GM12878 (cell line): ENCODE results near the gene DEXI. TPM values are rescaled to one million over a fixed set of nuclear protein-coding genes. Genes with fewer than 3 reads are reported as not detected.
"Not testable (repeated sequence)": the region's sequence is repeated elsewhere in the genome, so short reads cannot be mapped to it uniquely, and the experiment has no call there.

Experiments used
- ATAC-seq: fragments of 200-7000 bp; cut with Tn5 transposase; 3 replicates; pipeline ENCODE4 v1.9.1; 2020; ENCODE audit warnings: mild to moderate bottlenecking, moderate library complexity
- BruUV-seq: library from RNA; stranded (reverse); fragments of 400-500 nt; replicated peaks from 2 replicates; lab custom pipeline; 2021; lab: Mats Ljungman, UMichigan
- CTCF ChIA-PET: fragments of 300-600 bp; sonication (Branson Sonifier 250); formaldehyde crosslinking; extraction: SDS; loops from one replicate; lab custom pipeline; 2021; ENCODE audit warnings: inconsistent platforms; lab: Yijun Ruan, JAX
- POLR2A ChIA-PET: fragments of 350-600 bp; formaldehyde crosslinking; extraction: SDS; loops from one replicate; lab custom pipeline; 2021; ENCODE audit warnings: inconsistent platforms; lab: Charles Lee
- RAD21 ChIA-PET: fragments of 300-600 bp; sonication (Branson Sonifier 250); formaldehyde crosslinking; loops from one replicate; lab custom pipeline; 2023; ENCODE audit warnings: antibody characterized with exemption; ENCODE audit not compliant: unreplicated experiment; lab: Charles Lee
- SMC1A ChIA-PET: fragments of 300-600 bp; sonication (Branson Sonifier 250); formaldehyde crosslinking; loops from one replicate; lab custom pipeline; 2023; ENCODE audit not compliant: unreplicated experiment, uncharacterized antibody; lab: Charles Lee
- DNase-seq: peaks from one replicate; pipeline ENCODE4 v3.0.0-alpha.2; 2011; ENCODE audit warnings: low read depth, low spot score
- FAIRE-seq: peaks from 3 replicates; lab custom pipeline; 2011; peaks lifted over from hg19 to GRCh38; lab: Jason Lieb, UNC
- H2AFZ ChIP-seq: 2 replicates; pipeline ENCODE4 v1.6.0; 2011; ENCODE audit warnings: low read depth, low read length, control low read depth; ENCODE audit not compliant: control insufficient read depth
- H3K27ac ChIP-seq: 2 replicates; pipeline ENCODE4 v1.5.1; 2011; ENCODE audit warnings: control low read depth; ENCODE audit not compliant: control insufficient read depth, insufficient read depth
- H3K27me3 ChIP-seq, 2 experiments: replicated peaks in 1 of 2; 2 replicates each; pipeline versions ENCODE4 v1.6.0 to v1.6.1; 2011; ENCODE audit warnings: low read length in 1 of 2; ENCODE audit not compliant: control insufficient read depth in 2 of 2, insufficient read depth in 2 of 2
- H3K36me3 ChIP-seq, 2 experiments: 2 replicates each; pipeline ENCODE4 v1.5.1; 2011; ENCODE audit warnings: low read length in 1 of 2; ENCODE audit not compliant: control insufficient read depth in 2 of 2, insufficient read depth in 2 of 2
- H3K4me1 ChIP-seq: 2 replicates; pipeline ENCODE4 v1.6.1; 2011; ENCODE audit warnings: mild to moderate bottlenecking, low read length, moderate library complexity, mixed read lengths; ENCODE audit not compliant: control insufficient read depth, insufficient read depth
- H3K4me2 ChIP-seq: 2 replicates; pipeline ENCODE4 v1.6.0; 2011; ENCODE audit warnings: control low read depth; ENCODE audit not compliant: control insufficient read depth, insufficient read depth
- H3K4me3 ChIP-seq: fragments of 200-600 bp; sonication (generic); 2 replicates; pipeline ENCODE4 v1.5.1; 2016
- H3K79me2 ChIP-seq: 2 replicates; pipeline ENCODE4 v1.6.0; 2011; ENCODE audit warnings: low read length; ENCODE audit not compliant: control insufficient read depth, insufficient read depth
- H3K9ac ChIP-seq: 2 replicates; pipeline ENCODE4 v1.8.0; 2011; ENCODE audit warnings: low read length, control low read depth, mixed read lengths; ENCODE audit not compliant: control insufficient read depth, insufficient read depth
- H3K9me3 ChIP-seq: replicated peaks from 3 replicates; pipeline ENCODE4 v1.5.1; 2011; ENCODE audit warnings: mild to moderate bottlenecking, low read length; ENCODE audit not compliant: control insufficient read depth, insufficient read depth
- H4K20me1 ChIP-seq: 2 replicates; pipeline ENCODE4 v1.6.0; 2011; ENCODE audit not compliant: control insufficient read depth, insufficient read depth
- DPF2 ChIP-seq: fragments of 450-650 bp; IDR thresholded peaks from 2 replicates; pipeline ENCODE4 v1.6.1; 2017; ENCODE audit warnings: mild to moderate bottlenecking
- GATAD2B ChIP-seq: fragments of 450-650 bp; conservative IDR thresholded peaks from 2 replicates; pipeline ENCODE4 v1.6.1; 2017; ENCODE audit warnings: low read depth, mild to moderate bottlenecking, moderate library complexity
- LARP7 ChIP-seq: fragments of 450-650 bp; IDR thresholded peaks from 2 replicates; pipeline ENCODE4 v1.6.1; 2017; ENCODE audit warnings: mild to moderate bottlenecking
- SMARCA5 ChIP-seq: fragments of 450-650 bp; IDR thresholded peaks from 2 replicates; pipeline ENCODE4 v1.6.1; 2017; ENCODE audit warnings: mild to moderate bottlenecking
- WGBS: methylation state at CpG from one replicate; pipeline ENCODE4 v1.1.6; 2016; ENCODE audit warnings: low lambda C conversion rate; ENCODE audit not compliant: insufficient replicate concordance, insufficient coverage; ENCODE audit errors: missing lambda C conversion rate; 5-methylcytosine and 5-hydroxymethylcytosine counted together
- in situ Hi-C: fragments of 300-500 bp; cut with MboI; formaldehyde crosslinking; loops from 9 replicates; pipeline ENCODE4 v1.14.3; 2018; ENCODE audit warnings: mixed read lengths
- intact Hi-C: fragments of 100-400 bp; cut with micrococcal nuclease; formaldehyde crosslinking; loops from one replicate; pipeline ENCODE4 v1.14.2; 2022; ENCODE audit not compliant: unreplicated experiment
- polyA plus RNA-seq, 11 experiments: library from polyadenylated mRNA; depleted of rRNA in 4 of 11; unstranded in 6 of 11; stranded (reverse) in 5 of 11; fragments of >200 nt; fragmentation: Nextera tagmentation in 4 of 11; fragmentation: Illumina TruSeq in 1 of 11; extraction: Ambion mirVana in 4 of 11; extraction: Trizol in 1 of 11; gene quantifications; 1 replicate in 1 of 11; 2 replicates in 10 of 11; pipeline versions ENCODE4 v1.2.1 to v1.2.3, GENCODE V29; 2011 to 2016; ENCODE audit warnings: inconsistent platforms in 2 of 11, missing spikeins in 2 of 11, low read depth in 1 of 11
- total RNA-seq, 4 experiments: library from RNA; depleted of rRNA in 3 of 4; stranded (reverse); fragments of >200 nt in 3 of 4; fragmentation: Illumina TruSeq in 1 of 4; extraction: Trizol in 1 of 4; gene quantifications; 2 replicates each; pipeline versions ENCODE4 v1.2.1 to v1.2.3, GENCODE V29; 2013 to 2021
- TF ChIP-seq, protein P1 (sequence below): fragments of 450-650 bp; conservative IDR thresholded peaks from 2 replicates; pipeline ENCODE4 v1.6.1; 2017; ENCODE audit warnings: mild to moderate bottlenecking, moderate library complexity

DEXI gene
- total and polyA plus RNA-seq, 10 of the 15 experiments (the other 5 are each of a cell fraction or from before 2014, with no cell fraction given): 1.4 to 26.3 (median 18.4) TPM

DNA sequence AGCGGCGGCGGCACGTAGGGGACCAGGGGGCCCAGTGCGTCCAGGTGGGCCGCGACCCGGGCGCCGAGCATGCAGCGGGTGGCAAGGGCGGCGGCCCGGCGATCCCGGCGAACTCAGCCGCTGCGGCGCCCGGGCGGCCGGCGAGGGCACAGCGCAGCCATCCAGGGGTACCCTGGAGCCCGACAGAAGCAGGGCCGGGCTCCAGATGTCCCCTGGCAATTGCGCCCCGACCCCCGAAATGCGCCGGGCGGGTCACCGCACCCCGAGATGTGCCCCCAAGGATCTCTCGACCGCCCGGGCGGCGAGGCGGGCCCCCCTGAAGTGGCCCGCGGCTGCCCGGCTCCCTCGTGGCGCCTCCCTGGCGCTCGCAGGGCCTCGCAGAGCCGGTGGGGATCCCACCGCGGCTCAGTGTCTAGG is 325 bp downstream of the DEXI start:
- intact Hi-C loops, FAIRE-seq, H4K20me1 ChIP-seq, DNase-seq, H3K9me3 ChIP-seq, H3K4me2 ChIP-seq, H3K36me3 ChIP-seq, H3K27me3 ChIP-seq, BruUV-seq, H2AFZ ChIP-seq, in situ Hi-C loops: not testable (repeated sequence)
- TF ChIP-seq SMARCA5: 0 out of 2 replicates have a peak, but pooled peaks have one; percentile 53
- TF ChIP-seq GATAD2B: peak; percentile 62; the same call in 1 of the 2 replicates
- peak; percentile 20; the same call in 1 of the 2 replicates for TF ChIP-seq LARP7
- 0 out of 2 replicates have a peak, but pooled peaks have one; percentile 22 for TF ChIP-seq DPF2
- TF ChIP-seq, protein P1, sequence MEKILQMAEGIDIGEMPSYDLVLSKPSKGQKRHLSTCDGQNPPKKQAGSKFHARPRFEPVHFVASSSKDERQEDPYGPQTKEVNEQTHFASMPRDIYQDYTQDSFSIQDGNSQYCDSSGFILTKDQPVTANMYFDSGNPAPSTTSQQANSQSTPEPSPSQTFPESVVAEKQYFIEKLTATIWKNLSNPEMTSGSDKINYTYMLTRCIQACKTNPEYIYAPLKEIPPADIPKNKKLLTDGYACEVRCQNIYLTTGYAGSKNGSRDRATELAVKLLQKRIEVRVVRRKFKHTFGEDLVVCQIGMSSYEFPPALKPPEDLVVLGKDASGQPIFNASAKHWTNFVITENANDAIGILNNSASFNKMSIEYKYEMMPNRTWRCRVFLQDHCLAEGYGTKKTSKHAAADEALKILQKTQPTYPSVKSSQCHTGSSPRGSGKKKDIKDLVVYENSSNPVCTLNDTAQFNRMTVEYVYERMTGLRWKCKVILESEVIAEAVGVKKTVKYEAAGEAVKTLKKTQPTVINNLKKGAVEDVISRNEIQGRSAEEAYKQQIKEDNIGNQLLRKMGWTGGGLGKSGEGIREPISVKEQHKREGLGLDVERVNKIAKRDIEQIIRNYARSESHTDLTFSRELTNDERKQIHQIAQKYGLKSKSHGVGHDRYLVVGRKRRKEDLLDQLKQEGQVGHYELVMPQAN: peak; percentile 62
- Histone ChIP-seq H3K4me3 (peak overlapping the region; percentile 82; the same call in 1 of the 2 replicates), H3K4me1 (peaks cover 37% of the 10 kb centered on the region), H3K27ac (peak overlapping the region; percentile 40; the same call in 1 of the 2 replicates), H3K79me2 (peaks cover 76% of the 10 kb centered on the region), H3K9ac (peak overlapping the region; percentile 90; the same call in 1 of the 2 replicates)
- peak; percentile 4; the same call in 2 of the 3 replicates for ATAC-seq
- RAD21 ChIA-PET: interaction anchor here (0.6 to 7.1 kb wide), 14 partner anchors 8 to 840 kb away, joined by 3 to 50 read pairs (median 4); partner anchors contain the start of genes CIITA and SOCS1
- POLR2A ChIA-PET: interaction anchor here (1.0 to 3.8 kb wide), 7 partner anchors 8 to 459 kb away, joined by 3 to 24 read pairs (median 6); partner anchors contain the start of gene NUBP1
- SMC1A ChIA-PET: interaction anchor here (1.0 to 3.0 kb wide), 8 partner anchors 9 to 206 kb away, joined by 3 to 12 read pairs (median 6); partner anchors contain the start of genes CIITA and NUBP1
- CTCF ChIA-PET: interaction anchor here (0.8 to 6.3 kb wide), 5 partner anchors 7 to 427 kb away, joined by 3 to 63 read pairs (median 3); no protein-coding TSS in a partner anchor
- WGBS: under 1% methylated on average over 34 of the region's 52 CpGs
